Loucy (cell line): ENCODE data around the gene OOSP4B.

ENCODE experiments used
- H2AFZ ChIP-seq: fragments of 200-600 bp; sonication (generic); 2 replicates; pipeline ENCODE4 v1.6.0; 2016; ENCODE audit warnings: antibody characterized with exemption, mild to moderate bottlenecking, low read length, moderate library complexity
- H3F3A ChIP-seq: fragments of 200-600 bp; 2 replicates; pipeline ENCODE4 v1.6.0; 2016; ENCODE audit warnings: antibody characterized with exemption, low read depth, mild to moderate bottlenecking
- H3K27me3 ChIP-seq: fragments of 200-600 bp; sonication (generic); 2 replicates; pipeline ENCODE4 v1.6.1; 2014; ENCODE audit warnings: low read length, mild to moderate bottlenecking; ENCODE audit not compliant: insufficient read depth, poor library complexity, severe bottlenecking
- H3K36me3 ChIP-seq: fragments of 200-600 bp; sonication (generic); 2 replicates; pipeline ENCODE4 v1.6.1; 2016; ENCODE audit warnings: low read length; ENCODE audit not compliant: insufficient read depth
- H3K4me1 ChIP-seq: fragments of 200-600 bp; sonication (generic); 2 replicates; pipeline ENCODE4 v1.5.1; 2014; ENCODE audit warnings: low read length, mild to moderate bottlenecking; ENCODE audit not compliant: insufficient read depth, poor library complexity, severe bottlenecking
- H3K4me2 ChIP-seq: fragments of 200-600 bp; sonication (generic); 2 replicates; pipeline ENCODE4 v1.6.0; 2014; ENCODE audit warnings: antibody characterized with exemption, low read length, low read depth, mild to moderate bottlenecking; ENCODE audit not compliant: poor library complexity, severe bottlenecking
- H3K4me3 ChIP-seq: fragments of 200-600 bp; sonication (generic); 2 replicates; pipeline ENCODE4 v1.5.1; 2014; ENCODE audit warnings: low read length, mild to moderate bottlenecking, mixed read lengths; ENCODE audit not compliant: poor library complexity, severe bottlenecking
- H3K79me2 ChIP-seq: fragments of 200-600 bp; sonication (generic); 2 replicates; pipeline ENCODE4 v1.6.1; 2014; ENCODE audit warnings: low read length; ENCODE audit not compliant: insufficient read depth
- H3K9ac ChIP-seq: fragments of 200-600 bp; sonication (generic); 2 replicates; pipeline ENCODE4 v1.6.0; 2014; ENCODE audit warnings: mild to moderate bottlenecking, low read depth, low read length, moderate library complexity; ENCODE audit not compliant: poor library complexity, severe bottlenecking
- H3K9me2 ChIP-seq: fragments of 200-600 bp; sonication (generic); replicated peaks from 2 replicates; pipeline ENCODE4 v1.6.1; 2016; ENCODE audit warnings: low read depth, low read length, mixed read lengths
- H3K9me3 ChIP-seq: fragments of 200-600 bp; sonication (generic); 2 replicates; pipeline ENCODE4 v1.6.1; 2014; ENCODE audit warnings: mild to moderate bottlenecking, antibody characterized with exemption, low read length, low read depth; ENCODE audit not compliant: insufficient read depth
- H4K20me1 ChIP-seq: fragments of 200-600 bp; sonication (generic); 2 replicates; pipeline ENCODE4 v1.6.0; 2014; ENCODE audit warnings: antibody characterized with exemption, low read length, mild to moderate bottlenecking; ENCODE audit not compliant: insufficient read depth, poor library complexity, severe bottlenecking
- EZH2phosphoT487 ChIP-seq: fragments of 200-600 bp; IDR thresholded peaks from 2 replicates; pipeline ENCODE4 v1.6.1; 2018; ENCODE audit warnings: antibody characterized with exemption, mild to moderate bottlenecking, moderate library complexity, borderline replicate concordance
- TF ChIP-seq, protein P1 (sequence below): fragments of 200-600 bp; sonication (generic); conservative IDR thresholded peaks from 2 replicates; pipeline ENCODE4 v1.5.1; 2014; ENCODE audit warnings: mild to moderate bottlenecking, antibody characterized with exemption, low read length

Gene OOSP4B

GRCh38 chr11:60016881-60017280 lies at the start of gene OOSP4B:
Gene OOSP4B (plus strand): TSS chr11:60017181.
- H2AFZ ChIP-seq, result no peak within 1 kb of the TSS
- no peaks in the 10 kb centered on the region for H3K79me2 ChIP-seq
- H3K9me2 ChIP-seq, result no peaks in the 10 kb centered on the region
- no peak within 1 kb of the TSS for H3K9ac ChIP-seq
- no peak for TF ChIP-seq EZH2phosphoT487
- TF ChIP-seq, protein P1, sequence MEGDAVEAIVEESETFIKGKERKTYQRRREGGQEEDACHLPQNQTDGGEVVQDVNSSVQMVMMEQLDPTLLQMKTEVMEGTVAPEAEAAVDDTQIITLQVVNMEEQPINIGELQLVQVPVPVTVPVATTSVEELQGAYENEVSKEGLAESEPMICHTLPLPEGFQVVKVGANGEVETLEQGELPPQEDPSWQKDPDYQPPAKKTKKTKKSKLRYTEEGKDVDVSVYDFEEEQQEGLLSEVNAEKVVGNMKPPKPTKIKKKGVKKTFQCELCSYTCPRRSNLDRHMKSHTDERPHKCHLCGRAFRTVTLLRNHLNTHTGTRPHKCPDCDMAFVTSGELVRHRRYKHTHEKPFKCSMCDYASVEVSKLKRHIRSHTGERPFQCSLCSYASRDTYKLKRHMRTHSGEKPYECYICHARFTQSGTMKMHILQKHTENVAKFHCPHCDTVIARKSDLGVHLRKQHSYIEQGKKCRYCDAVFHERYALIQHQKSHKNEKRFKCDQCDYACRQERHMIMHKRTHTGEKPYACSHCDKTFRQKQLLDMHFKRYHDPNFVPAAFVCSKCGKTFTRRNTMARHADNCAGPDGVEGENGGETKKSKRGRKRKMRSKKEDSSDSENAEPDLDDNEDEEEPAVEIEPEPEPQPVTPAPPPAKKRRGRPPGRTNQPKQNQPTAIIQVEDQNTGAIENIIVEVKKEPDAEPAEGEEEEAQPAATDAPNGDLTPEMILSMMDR, result no peak
- H3K36me3 ChIP-seq, result no peaks in the 10 kb centered on the region
- H3F3A ChIP-seq, result no peaks in the 10 kb centered on the region
- H4K20me1 ChIP-seq, result no peaks in the 10 kb centered on the region
- no peaks in the 10 kb centered on the region for H3K4me1 ChIP-seq
- no peaks in the 10 kb centered on the region for H3K9me3 ChIP-seq
- H3K4me2 ChIP-seq, result no peak within 1 kb of the TSS
- no peaks in the 10 kb centered on the region for H3K27me3 ChIP-seq
- no peak within 1 kb of the TSS for H3K4me3 ChIP-seq

DNA sequence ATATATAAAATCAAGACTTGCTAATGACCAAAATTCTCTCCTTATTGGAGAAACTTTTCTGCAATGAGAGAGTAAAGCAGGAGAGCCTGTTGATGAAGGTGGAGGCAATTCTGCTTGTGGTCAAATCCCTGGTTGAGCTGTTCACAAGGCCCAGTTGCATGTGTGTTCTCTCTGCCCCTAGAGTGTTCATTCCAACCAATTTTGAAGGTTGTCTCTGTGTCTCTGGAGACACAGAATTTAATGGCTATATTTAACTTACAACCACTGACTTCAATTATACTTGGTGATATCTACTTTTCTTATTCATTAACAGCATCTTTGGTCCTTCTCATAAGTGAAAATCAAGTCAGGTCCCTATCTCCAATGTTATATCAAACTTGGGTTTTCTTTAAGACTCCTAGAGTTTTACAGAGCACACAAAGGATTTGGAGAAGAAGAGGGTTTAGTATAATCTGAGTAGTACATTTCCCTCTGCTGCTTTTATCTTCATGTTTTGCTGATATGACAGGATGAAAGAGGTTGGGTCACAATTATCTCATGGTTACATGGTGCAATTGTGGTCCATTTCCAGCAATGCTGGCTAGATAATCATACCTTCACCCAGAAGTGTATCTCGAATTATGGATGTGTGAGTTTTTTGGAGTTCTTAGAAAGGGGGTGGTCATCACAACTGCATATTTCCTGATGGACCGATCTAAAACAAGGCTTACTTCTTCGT lies 49.1 kb upstream of the OOSP4B start:
- Histone ChIP-seq H2AFZ (no peak overlapping the region), H3K9me2 (no peaks in the 10 kb centered on the region), H3F3A (no peaks in the 10 kb centered on the region), H3K4me3 (no peak overlapping the region), H4K20me1 (no peaks in the 10 kb centered on the region), H3K36me3 (no peaks in the 10 kb centered on the region), H3K9ac (no peak overlapping the region), H3K4me2 (no peak overlapping the region), H3K4me1 (peaks cover 4% of the 10 kb centered on the region), H3K79me2 (no peaks in the 10 kb centered on the region), H3K27me3 (no peaks in the 10 kb centered on the region), H3K9me3 (no peaks in the 10 kb centered on the region)
- no peak for TF ChIP-seq EZH2phosphoT487
- TF ChIP-seq, protein P1, result no peak

GRCh38 chr11:59968395-59968783 lies 48.6 kb upstream of the OOSP4B start:
- Histone ChIP-seq H3K9ac (no peak overlapping the region), H4K20me1 (no peaks in the 10 kb centered on the region), H3F3A (no peaks in the 10 kb centered on the region), H3K4me2 (no peak overlapping the region), H3K79me2 (no peaks in the 10 kb centered on the region), H3K4me1 (peaks cover 4% of the 10 kb centered on the region), H2AFZ (no peak overlapping the region), H3K4me3 (no peak overlapping the region), H3K36me3 (no peaks in the 10 kb centered on the region), H3K27me3 (no peaks in the 10 kb centered on the region), H3K9me2 (no peaks in the 10 kb centered on the region), H3K9me3 (no peaks in the 10 kb centered on the region)
- TF ChIP-seq, protein P1, result no peak
- TF ChIP-seq EZH2phosphoT487, result no peak
